Neural progenitor cell (in vitro differentiated cells): Measurements from ENCODE around the gene RAB40B. TPM values are rescaled to one million over a fixed set of nuclear protein-coding genes. Genes with fewer than 3 reads are reported as not detected.
A peak's percentile ranks its signal among the peaks of the same experiment; 100 is the strongest.

Source experiments
- DNase-seq: peaks from one replicate; pipeline ENCODE4 v3.0.0-alpha.2; 2016; ENCODE audit warnings: low spot score
- H2AFZ ChIP-seq: fragments of 200-600 bp; sonication (generic); replicated peaks from 2 replicates; pipeline ENCODE4 v1.6.1; 2016; ENCODE audit warnings: antibody characterized with exemption
- H3F3A ChIP-seq: fragments of 200-600 bp; sonication (generic); 2 replicates; pipeline ENCODE4 v1.6.1; 2016; ENCODE audit warnings: antibody characterized with exemption, low read depth
- H3K27ac ChIP-seq: fragments of 200-600 bp; sonication (generic); 2 replicates; pipeline ENCODE4 v1.5.1; 2016; ENCODE audit warnings: mild to moderate bottlenecking
- H3K27me3 ChIP-seq: fragments of 200-600 bp; sonication (generic); 2 replicates; pipeline ENCODE4 v1.6.1; 2016; ENCODE audit warnings: mild to moderate bottlenecking, moderate library complexity
- H3K36me3 ChIP-seq: fragments of 200-600 bp; sonication (generic); 2 replicates; pipeline ENCODE4 v1.5.1; 2016
- H3K4me1 ChIP-seq: fragments of 200-600 bp; sonication (generic); 2 replicates; pipeline ENCODE4 v1.6.1; 2016; ENCODE audit warnings: mixed run types
- H3K4me2 ChIP-seq: fragments of 200-600 bp; sonication (generic); 2 replicates; pipeline ENCODE4 v1.6.1; 2016
- H3K4me3 ChIP-seq: fragments of 200-600 bp; sonication (generic); 2 replicates; pipeline ENCODE4 v1.5.1; 2016
- H3K79me2 ChIP-seq: fragments of 200-600 bp; sonication (generic); 2 replicates; pipeline ENCODE4 v1.6.1; 2016; ENCODE audit warnings: low read depth
- H3K9ac ChIP-seq: fragments of 200-600 bp; sonication (generic); 2 replicates; pipeline ENCODE4 v1.6.1; 2016
- H3K9me3 ChIP-seq: fragments of 200-600 bp; sonication (generic); 2 replicates; pipeline ENCODE4 v1.5.1; 2016; ENCODE audit warnings: low read depth
- H4K20me1 ChIP-seq: fragments of 200-600 bp; sonication (generic); 2 replicates; pipeline ENCODE4 v1.6.1; 2016; ENCODE audit warnings: low read depth
- H3K27ac Mint-ChIP-seq: 3 replicates; pipeline ENCODE4 v1.8.0; 2021; ENCODE audit warnings: mixed read lengths
- H3K27me3 Mint-ChIP-seq: 2 replicates; pipeline ENCODE4 v1.8.0; 2022; ENCODE audit warnings: low read depth, mild to moderate bottlenecking, inconsistent platforms, moderate library complexity, mixed read lengths; ENCODE audit not compliant: insufficient read depth
- H3K36me3 Mint-ChIP-seq: 3 replicates; pipeline ENCODE4 v1.8.0; 2021; ENCODE audit warnings: mixed read lengths
- H3K4me1 Mint-ChIP-seq: 3 replicates; pipeline ENCODE4 v1.8.0; 2021; ENCODE audit warnings: mixed read lengths
- H3K4me3 Mint-ChIP-seq: 3 replicates; pipeline ENCODE4 v1.8.0; 2021; ENCODE audit warnings: mild to moderate bottlenecking, moderate library complexity, mixed read lengths
- H3K9me3 Mint-ChIP-seq: 3 replicates; pipeline ENCODE4 v1.8.0; 2020; ENCODE audit warnings: mixed read lengths
- EZH2 ChIP-seq: fragments of 200-600 bp; sonication (generic); IDR thresholded peaks from 2 replicates; pipeline ENCODE4 v1.6.1; 2017; ENCODE audit warnings: antibody characterized with exemption, mild to moderate bottlenecking, moderate library complexity
- EZH2phosphoT487 ChIP-seq: fragments of 200-600 bp; sonication (generic); IDR thresholded peaks from 2 replicates; pipeline ENCODE4 v1.6.1; 2017; ENCODE audit warnings: antibody characterized with exemption
- total RNA-seq: library from RNA; depleted of rRNA; stranded (reverse); fragments of >200 nt; gene quantifications from 2 replicates; pipeline ENCODE4 v1.2.3, GENCODE V29; 2015; ENCODE audit warnings: low replicate concordance
- TF ChIP-seq, protein P1 (sequence below): fragments of 200-600 bp; sonication (generic); IDR thresholded peaks from 2 replicates; pipeline ENCODE4 v1.5.1; 2017; ENCODE audit warnings: antibody characterized with exemption, mild to moderate bottlenecking

The RAB40B gene
- total RNA-seq, 1 donor from 2014 or later = 5.6 TPM

- Histone ChIP-seq H3K4me2 (no peak overlapping the region), H3K79me2 (no peaks in the 10 kb centered on the region), H3K4me3 (no peak overlapping the region), H3K27me3 (no peaks in the 10 kb centered on the region), H4K20me1 (no peaks in the 10 kb centered on the region), H3K4me1 (no peaks in the 10 kb centered on the region), H3F3A (no peaks in the 10 kb centered on the region), H3K9ac (no peak overlapping the region), H2AFZ (no peak overlapping the region), H3K27ac (no peak overlapping the region), H3K9me3 (no peaks in the 10 kb centered on the region), H3K36me3 (no peaks in the 10 kb centered on the region)
- peaks cover 3% of the 10 kb centered on the region for H3K4me1 Mint-ChIP-seq
- H3K27me3 Mint-ChIP-seq = peaks cover 8% of the 10 kb centered on the region
- peaks cover 2% of the 10 kb centered on the region for H3K36me3 Mint-ChIP-seq
- DNase-seq = no peak
- no peaks in the 10 kb centered on the region for H3K9me3 Mint-ChIP-seq
- H3K4me3 Mint-ChIP-seq = no peak overlapping the region
- TF ChIP-seq, protein P1, sequence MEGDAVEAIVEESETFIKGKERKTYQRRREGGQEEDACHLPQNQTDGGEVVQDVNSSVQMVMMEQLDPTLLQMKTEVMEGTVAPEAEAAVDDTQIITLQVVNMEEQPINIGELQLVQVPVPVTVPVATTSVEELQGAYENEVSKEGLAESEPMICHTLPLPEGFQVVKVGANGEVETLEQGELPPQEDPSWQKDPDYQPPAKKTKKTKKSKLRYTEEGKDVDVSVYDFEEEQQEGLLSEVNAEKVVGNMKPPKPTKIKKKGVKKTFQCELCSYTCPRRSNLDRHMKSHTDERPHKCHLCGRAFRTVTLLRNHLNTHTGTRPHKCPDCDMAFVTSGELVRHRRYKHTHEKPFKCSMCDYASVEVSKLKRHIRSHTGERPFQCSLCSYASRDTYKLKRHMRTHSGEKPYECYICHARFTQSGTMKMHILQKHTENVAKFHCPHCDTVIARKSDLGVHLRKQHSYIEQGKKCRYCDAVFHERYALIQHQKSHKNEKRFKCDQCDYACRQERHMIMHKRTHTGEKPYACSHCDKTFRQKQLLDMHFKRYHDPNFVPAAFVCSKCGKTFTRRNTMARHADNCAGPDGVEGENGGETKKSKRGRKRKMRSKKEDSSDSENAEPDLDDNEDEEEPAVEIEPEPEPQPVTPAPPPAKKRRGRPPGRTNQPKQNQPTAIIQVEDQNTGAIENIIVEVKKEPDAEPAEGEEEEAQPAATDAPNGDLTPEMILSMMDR = no peak
- TF ChIP-seq EZH2 = no peak
- TF ChIP-seq EZH2phosphoT487 = no peak
- no peak overlapping the region for H3K27ac Mint-ChIP-seq
Observed at GRCh38 chr17:82653651-82654528, 44.6 kb downstream of the RAB40B start.

GRCh38 chr17:82650723-82651122 lies 47.8 kb downstream of the RAB40B start:
- Histone ChIP-seq H3F3A (peaks cover 9% of the 10 kb centered on the region), H3K27me3 (no peaks in the 10 kb centered on the region), H3K36me3 (no peaks in the 10 kb centered on the region), H3K27ac (no peak overlapping the region), H3K4me3 (no peak overlapping the region), H3K79me2 (peaks cover 23% of the 10 kb centered on the region), H3K9ac (no peak overlapping the region), H3K4me1 (peaks cover 6% of the 10 kb centered on the region), H3K9me3 (no peaks in the 10 kb centered on the region), H2AFZ (no peak overlapping the region), H4K20me1 (peaks cover 23% of the 10 kb centered on the region), H3K4me2 (no peak overlapping the region)
- no peaks in the 10 kb centered on the region for H3K9me3 Mint-ChIP-seq
- H3K36me3 Mint-ChIP-seq = no peaks in the 10 kb centered on the region
- no peak overlapping the region for H3K27ac Mint-ChIP-seq
- H3K4me3 Mint-ChIP-seq = no peak overlapping the region
- no peak for TF ChIP-seq EZH2
- TF ChIP-seq, protein P1 = no peak
- no peak for TF ChIP-seq EZH2phosphoT487
- H3K27me3 Mint-ChIP-seq = peaks cover 4% of the 10 kb centered on the region
- H3K4me1 Mint-ChIP-seq = peaks cover 13% of the 10 kb centered on the region
- DNase-seq = no peak

GRCh38 chr17:82649501-82650261 lies 48.8 kb downstream of the RAB40B start:
- H3K9ac ChIP-seq = no peak overlapping the region
- H3K4me1 ChIP-seq = peaks cover 6% of the 10 kb centered on the region
- no peaks in the 10 kb centered on the region for H3K9me3 ChIP-seq
- no peak for DNase-seq
- H3K79me2 ChIP-seq = peaks cover 33% of the 10 kb centered on the region
- no peaks in the 10 kb centered on the region for H3K27me3 ChIP-seq
- no peak overlapping the region for H3K4me2 ChIP-seq
- peaks cover 9% of the 10 kb centered on the region for H3F3A ChIP-seq
- H3K36me3 ChIP-seq = no peaks in the 10 kb centered on the region
- Mint-ChIP-seq H3K9me3 (no peaks in the 10 kb centered on the region), H3K4me1 (peaks cover 16% of the 10 kb centered on the region), H3K36me3 (no peaks in the 10 kb centered on the region), H3K27ac (peak overlapping the region; percentile 95), H3K27me3 (peaks cover 4% of the 10 kb centered on the region), H3K4me3 (peak overlapping the region; percentile 75)
- TF ChIP-seq EZH2phosphoT487 (no peak), EZH2 (no peak)
- TF ChIP-seq, protein P1 = no peak
- no peak overlapping the region for H3K4me3 ChIP-seq
- H3K27ac ChIP-seq = no peak overlapping the region
- H4K20me1 ChIP-seq = peaks cover 33% of the 10 kb centered on the region
- H2AFZ ChIP-seq = no peak overlapping the region
